ENCODE results near the gene ROGDI.

GRCh38 chr16:4747906-4748681 is 54.3 kb downstream of the ROGDI start:
- TF ChIP-seq, protein P1, sequence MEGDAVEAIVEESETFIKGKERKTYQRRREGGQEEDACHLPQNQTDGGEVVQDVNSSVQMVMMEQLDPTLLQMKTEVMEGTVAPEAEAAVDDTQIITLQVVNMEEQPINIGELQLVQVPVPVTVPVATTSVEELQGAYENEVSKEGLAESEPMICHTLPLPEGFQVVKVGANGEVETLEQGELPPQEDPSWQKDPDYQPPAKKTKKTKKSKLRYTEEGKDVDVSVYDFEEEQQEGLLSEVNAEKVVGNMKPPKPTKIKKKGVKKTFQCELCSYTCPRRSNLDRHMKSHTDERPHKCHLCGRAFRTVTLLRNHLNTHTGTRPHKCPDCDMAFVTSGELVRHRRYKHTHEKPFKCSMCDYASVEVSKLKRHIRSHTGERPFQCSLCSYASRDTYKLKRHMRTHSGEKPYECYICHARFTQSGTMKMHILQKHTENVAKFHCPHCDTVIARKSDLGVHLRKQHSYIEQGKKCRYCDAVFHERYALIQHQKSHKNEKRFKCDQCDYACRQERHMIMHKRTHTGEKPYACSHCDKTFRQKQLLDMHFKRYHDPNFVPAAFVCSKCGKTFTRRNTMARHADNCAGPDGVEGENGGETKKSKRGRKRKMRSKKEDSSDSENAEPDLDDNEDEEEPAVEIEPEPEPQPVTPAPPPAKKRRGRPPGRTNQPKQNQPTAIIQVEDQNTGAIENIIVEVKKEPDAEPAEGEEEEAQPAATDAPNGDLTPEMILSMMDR (IDR thresholded peaks at IDR 0.05; ENCODE audit: extremely low read depth in 1 of 2, insufficient read depth in 1 of 2, low read depth in 1 of 2, low read length in 2 of 2) = no peak
- TF ChIP-seq POLR2AphosphoS5 (IDR thresholded peaks at IDR 0.05; ENCODE audit: insufficient read depth, low read depth, low read length) (no peak), EZH2 (IDR thresholded peaks at IDR 0.05; ENCODE audit: borderline replicate concordance, low read depth, low read length, severe bottlenecking) (no peak), FOS (IDR thresholded peaks at IDR 0.05; ENCODE audit: borderline replicate concordance, insufficient read depth, low read length) (no peak)
- TF ChIP-seq, protein P2, sequence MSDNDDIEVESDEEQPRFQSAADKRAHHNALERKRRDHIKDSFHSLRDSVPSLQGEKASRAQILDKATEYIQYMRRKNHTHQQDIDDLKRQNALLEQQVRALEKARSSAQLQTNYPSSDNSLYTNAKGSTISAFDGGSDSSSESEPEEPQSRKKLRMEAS (IDR thresholded peaks at IDR 0.05; ENCODE audit: insufficient read depth, insufficient read length) = no peak
